HL-60/S4 treated with retinoic acid at 250 ng/mL for 4 days and 3 days (cell line): Measurements from ENCODE around the gene PPP1R3D.
"Not testable (repeated sequence)": the region's sequence is repeated elsewhere in the genome, so short reads cannot be mapped to it uniquely, and the experiment has no call there.

Experiments used
- in situ Hi-C: fragments of 300-500 bp; cut with MboI; formaldehyde crosslinking; loops from 2 replicates; pipeline ENCODE4 v1.7.0; 2022; ENCODE audit warnings: low sequenced_read_pairs

The PPP1R3D gene

DNA sequence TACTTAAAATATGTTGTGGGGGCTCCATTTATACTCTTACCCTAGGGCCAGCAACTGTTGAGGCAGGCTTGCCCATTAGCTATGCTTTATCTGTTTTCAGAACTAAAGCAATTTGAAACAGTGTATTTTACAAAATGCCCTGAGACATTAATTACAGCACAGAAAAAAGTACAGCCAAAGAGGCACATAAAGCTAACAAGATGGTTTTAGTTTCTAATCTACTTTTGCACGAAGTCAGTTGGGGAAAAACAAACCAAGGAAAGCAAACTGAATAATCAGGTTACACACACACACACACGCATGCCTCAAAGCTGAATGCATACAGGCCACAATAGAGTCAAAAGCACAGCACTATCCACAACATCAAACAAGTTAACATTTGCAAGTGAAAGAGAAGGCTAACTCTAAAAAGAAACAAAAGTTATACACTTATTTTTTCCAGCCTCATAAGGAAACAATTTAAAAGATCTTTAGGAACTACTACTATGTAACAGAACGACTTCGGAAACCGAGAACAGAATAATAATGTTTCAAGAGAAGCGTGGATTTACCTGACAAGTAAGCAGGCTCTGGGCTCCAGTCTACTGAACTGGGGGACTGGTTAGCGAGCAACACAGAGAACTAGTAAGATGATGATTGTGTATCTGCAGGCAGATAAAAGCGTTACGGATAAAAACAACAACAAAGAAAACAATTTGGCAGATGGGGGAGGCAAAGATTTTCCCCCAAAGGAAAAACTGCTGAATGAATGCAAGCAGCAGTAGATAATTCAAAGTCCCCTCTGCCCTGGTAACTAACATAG is 8.4 kb downstream of the PPP1R3D start:
- in situ Hi-C loops = no loop called here

DNA sequence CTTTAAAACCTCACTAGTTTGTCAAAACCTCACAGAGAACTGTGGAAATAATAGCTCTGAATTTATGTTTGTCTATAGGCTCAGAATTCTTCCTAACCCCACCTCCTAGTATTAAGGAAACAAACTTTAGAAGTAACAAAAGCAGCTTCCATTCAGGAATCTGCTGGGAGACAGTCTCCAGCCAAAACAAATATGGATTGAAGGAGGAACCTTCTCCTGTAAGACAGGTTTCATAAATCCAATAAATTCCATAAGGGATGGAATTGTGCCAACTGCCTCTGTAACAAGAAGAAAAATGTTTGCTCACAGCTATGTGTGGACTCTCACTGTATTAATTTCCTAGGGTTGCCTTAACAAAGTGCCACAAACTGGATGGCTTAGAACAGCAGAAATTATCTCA is 14.2 kb downstream of the PPP1R3D start:
- in situ Hi-C loops = no loop called here

DNA sequence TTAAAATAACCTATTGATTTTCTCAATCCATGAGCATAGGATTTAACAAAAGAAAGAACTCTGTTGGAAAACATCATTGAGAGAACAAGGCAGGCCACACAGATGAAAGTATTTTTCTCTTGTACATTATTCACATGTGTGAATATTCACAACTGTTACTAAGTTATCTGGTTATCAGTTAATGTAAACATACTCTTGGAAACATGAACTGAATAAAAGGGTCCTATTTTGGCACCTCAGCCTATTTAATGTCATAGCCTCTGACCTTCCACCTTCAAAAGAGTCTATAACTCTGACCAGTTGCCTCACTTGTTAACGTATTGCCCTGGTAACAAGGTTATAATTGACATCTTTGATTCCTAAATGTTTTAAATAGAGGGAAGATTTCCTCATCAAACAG is 14.7 kb downstream of the PPP1R3D start:
- in situ Hi-C loops = no loop called here

DNA sequence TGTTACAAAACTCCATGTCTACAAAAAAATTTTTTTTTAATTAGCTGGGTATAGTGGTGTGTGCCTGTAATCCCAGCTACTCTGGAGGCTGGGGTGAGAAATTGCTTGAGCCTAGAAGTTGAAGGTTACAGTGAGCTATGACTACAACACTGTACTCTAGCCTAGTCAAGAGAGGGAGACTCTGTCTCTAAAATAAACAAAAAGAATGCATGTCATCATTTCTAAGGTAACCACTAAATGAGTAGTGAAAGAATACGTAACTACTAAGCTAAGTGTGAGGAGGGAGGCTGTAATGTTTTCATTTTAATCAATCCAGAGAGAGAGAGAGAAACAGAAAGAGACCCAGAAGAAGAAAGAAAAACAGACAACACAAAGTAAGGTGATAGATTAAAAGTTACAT is 16.6 kb downstream of the PPP1R3D start:
- in situ Hi-C loops = no loop called here

DNA sequence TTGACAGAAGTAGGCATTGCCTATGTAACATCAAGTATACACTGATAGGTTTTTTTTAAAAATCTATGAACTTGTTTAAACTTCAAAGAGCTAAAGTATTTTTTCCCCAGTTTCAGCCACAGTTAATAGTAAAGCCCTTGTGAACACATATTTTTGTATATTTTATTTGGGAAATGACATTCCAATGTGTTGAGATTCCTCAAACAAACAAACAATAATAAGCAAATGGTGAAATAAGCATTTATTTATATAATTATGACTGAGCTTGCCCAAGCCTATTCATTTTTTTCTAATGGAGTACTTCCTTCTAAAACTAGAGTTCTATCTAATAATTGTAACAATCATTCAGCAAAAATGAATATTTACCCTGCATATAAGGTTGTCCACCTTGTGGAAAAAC is 19.2 kb downstream of the PPP1R3D start:
- in situ Hi-C loops = no loop called here

DNA sequence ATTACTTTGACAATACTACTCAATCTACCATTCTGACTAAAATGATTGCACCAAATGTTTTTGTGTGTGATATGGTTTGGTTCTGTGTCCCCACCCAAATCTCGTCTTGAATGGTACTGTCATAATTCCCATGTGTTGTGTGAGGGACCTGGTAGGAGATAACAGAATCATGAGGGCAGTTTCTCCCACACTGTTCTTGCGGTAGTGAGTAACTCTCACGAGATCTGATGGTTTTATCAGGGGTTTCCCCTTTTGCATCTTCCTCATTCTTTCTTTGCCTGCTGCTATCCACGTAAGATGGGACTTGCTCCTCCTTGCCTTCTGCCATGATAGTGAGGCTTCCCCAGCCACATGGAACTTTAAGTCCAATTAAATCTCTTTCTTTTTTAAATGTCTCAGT is 27.5 kb downstream of the PPP1R3D start:
- in situ Hi-C loops = no loop called here

DNA sequence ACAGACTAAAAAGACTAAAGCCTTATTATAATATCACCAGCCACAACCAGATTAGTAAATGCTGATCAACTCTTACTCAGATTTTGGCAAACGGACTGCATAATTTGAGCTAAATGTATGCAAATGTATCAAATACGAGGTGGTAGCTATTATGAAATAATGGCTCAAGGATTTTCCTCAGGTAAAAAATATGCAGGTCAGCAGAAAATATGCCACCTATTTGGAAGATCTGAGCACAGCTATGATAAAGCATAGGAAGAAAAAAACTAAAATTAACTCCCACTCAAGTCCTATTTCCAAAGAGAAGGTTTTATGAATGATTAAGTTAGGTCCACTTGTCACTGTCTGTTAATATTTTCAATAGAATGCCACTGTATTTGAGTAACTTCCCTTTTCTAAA is 29.1 kb downstream of the PPP1R3D start:
- in situ Hi-C loops = no loop called here

DNA sequence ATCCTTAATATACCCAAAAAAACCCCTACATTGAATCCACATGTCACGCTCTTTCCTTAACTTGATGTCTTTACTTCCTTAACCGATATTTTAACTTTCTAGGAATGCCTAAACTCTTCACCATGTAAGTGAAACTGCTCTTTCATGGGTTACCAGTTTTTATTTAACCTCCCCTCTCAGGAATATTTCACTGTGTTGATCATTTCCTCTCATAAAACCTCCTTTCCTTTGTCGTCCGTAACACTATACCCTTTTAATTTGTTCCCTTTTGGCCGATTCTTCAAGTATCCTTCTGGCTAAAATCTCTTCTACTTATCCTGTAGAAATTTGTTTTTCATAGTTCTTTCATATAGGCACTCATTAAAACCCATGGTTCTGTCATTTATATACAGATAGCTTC is 31.2 kb downstream of the PPP1R3D start:
- in situ Hi-C loops = no loop called here

DNA sequence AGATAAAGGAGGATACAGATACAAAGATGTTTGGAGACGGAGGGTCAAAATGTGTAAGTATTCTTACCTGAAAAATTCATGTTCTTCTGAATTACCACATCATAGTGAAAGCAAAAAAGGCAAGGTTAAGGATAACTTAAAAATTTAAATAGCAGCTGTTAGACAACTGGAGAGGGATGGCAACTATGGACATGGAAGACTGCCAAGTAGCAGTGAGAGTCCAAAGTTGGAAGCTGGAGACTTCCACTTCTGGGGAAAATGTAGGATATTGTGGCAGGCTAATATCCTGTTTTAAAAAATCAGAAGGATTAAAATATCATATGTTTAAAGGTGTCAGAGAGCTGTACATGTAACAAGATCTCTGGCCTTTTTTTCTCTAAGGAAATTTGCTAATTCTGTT is 36.5 kb downstream of the PPP1R3D start:
- in situ Hi-C loops = no loop called here

DNA sequence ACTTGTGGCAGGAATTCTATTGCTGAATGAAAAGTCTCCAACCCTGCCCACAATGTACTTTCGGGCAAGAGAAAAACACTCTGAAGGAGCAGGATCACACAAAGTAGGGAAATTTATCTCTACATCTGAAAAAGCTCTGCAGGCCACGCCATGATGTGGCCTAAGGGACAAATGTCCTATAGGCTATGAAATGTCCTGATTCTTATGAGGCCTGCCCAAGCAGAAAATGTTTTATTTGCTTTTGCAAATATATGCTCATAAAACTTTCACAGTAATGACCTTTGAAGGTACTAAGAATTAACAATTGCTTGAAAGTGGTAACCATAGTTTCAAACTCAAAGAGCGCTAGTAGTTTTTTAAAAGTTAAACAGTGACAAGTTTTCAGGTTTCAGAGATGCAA is 37.6 kb downstream of the PPP1R3D start:
- in situ Hi-C loops = no loop called here

DNA sequence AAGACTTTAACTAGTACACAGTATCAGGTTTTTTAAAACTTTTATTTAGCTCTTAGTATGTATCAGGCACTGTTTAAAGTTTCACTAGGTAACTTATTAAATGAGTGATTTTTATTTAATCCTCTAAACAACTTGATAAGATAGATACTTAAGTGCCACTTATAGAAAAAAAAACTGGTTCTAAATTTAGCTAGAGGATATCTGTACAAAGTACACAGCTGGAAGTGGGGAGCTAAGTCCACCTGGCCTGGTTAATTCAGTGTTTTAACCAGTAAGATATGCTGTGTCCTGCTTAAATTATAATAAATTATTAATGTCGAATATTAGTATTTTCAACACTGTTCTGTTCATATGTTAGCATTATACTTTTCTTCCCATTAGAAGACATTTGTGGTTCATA is 44.2 kb downstream of the PPP1R3D start:
- in situ Hi-C loops = no loop called here

DNA sequence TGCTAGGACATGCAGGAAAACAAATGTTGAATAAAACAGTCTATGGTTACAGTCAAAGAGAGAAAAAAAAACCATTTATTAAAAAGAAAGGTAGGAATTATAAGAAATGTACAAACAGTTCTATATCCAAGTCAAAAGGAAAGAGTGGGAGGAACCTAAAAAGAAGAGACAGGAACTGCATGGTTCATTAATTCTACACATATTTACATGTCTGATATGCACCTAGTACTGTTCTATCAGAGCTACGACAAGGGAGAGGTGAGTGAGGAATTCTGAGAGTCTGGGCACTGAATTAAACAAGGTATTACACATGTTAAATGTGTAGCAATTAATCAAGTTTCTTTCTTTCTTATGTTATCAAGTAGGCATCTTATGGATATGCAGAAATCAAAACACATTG is 48.5 kb downstream of the PPP1R3D start:
- in situ Hi-C loops = no loop called here

DNA sequence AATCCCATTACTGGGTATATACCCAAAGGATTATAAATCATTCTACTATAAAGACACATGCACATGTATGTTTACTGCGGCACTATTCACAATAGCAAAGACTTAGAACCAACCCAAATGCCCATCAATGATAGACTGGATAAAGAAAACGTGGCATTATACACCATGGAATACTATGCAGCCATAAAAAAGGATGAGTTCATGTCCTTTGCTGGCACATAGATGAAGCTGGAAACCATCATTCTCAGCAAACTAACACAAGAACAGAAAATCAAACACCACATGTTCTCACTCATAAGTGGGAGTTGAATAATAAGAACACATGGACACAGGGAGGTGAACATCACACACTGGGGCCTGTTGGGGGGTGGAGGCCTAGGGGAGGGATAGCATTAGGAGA is 50.1 kb downstream of the PPP1R3D start:
- in situ Hi-C loops = not testable (repeated sequence)

DNA sequence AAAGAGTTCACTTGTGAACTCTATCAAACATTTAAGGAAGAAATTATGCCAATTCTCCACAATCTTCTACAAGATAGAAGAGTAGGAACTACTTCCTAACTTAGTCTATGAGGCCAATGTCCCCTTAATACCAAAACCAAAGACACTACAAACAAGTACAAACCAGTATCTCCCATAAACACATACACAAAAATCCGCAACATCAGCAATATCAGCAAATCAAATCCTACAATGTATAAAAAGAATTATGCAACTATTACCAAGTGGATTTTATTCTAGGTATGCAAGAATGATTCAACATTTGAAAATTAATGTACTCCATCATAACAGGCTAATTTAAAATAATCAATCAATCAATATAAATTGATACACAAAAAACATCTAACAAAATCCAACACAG is 52.1 kb downstream of the PPP1R3D start:
- in situ Hi-C loops = no loop called here
